ENCODE results near the gene DCAF15. TPM values are rescaled to one million over a fixed set of nuclear protein-coding genes. Genes with fewer than 3 reads are reported as not detected.

The DCAF15 gene
- total and polyA plus RNA-seq, 2 experiments from 2014 or later = 39.5 to 81.3 TPM

GRCh38 chr19:13957051-13957450 is 4.7 kb downstream of the DCAF15 start (continued):
- TF ChIP-seq, protein P1, sequence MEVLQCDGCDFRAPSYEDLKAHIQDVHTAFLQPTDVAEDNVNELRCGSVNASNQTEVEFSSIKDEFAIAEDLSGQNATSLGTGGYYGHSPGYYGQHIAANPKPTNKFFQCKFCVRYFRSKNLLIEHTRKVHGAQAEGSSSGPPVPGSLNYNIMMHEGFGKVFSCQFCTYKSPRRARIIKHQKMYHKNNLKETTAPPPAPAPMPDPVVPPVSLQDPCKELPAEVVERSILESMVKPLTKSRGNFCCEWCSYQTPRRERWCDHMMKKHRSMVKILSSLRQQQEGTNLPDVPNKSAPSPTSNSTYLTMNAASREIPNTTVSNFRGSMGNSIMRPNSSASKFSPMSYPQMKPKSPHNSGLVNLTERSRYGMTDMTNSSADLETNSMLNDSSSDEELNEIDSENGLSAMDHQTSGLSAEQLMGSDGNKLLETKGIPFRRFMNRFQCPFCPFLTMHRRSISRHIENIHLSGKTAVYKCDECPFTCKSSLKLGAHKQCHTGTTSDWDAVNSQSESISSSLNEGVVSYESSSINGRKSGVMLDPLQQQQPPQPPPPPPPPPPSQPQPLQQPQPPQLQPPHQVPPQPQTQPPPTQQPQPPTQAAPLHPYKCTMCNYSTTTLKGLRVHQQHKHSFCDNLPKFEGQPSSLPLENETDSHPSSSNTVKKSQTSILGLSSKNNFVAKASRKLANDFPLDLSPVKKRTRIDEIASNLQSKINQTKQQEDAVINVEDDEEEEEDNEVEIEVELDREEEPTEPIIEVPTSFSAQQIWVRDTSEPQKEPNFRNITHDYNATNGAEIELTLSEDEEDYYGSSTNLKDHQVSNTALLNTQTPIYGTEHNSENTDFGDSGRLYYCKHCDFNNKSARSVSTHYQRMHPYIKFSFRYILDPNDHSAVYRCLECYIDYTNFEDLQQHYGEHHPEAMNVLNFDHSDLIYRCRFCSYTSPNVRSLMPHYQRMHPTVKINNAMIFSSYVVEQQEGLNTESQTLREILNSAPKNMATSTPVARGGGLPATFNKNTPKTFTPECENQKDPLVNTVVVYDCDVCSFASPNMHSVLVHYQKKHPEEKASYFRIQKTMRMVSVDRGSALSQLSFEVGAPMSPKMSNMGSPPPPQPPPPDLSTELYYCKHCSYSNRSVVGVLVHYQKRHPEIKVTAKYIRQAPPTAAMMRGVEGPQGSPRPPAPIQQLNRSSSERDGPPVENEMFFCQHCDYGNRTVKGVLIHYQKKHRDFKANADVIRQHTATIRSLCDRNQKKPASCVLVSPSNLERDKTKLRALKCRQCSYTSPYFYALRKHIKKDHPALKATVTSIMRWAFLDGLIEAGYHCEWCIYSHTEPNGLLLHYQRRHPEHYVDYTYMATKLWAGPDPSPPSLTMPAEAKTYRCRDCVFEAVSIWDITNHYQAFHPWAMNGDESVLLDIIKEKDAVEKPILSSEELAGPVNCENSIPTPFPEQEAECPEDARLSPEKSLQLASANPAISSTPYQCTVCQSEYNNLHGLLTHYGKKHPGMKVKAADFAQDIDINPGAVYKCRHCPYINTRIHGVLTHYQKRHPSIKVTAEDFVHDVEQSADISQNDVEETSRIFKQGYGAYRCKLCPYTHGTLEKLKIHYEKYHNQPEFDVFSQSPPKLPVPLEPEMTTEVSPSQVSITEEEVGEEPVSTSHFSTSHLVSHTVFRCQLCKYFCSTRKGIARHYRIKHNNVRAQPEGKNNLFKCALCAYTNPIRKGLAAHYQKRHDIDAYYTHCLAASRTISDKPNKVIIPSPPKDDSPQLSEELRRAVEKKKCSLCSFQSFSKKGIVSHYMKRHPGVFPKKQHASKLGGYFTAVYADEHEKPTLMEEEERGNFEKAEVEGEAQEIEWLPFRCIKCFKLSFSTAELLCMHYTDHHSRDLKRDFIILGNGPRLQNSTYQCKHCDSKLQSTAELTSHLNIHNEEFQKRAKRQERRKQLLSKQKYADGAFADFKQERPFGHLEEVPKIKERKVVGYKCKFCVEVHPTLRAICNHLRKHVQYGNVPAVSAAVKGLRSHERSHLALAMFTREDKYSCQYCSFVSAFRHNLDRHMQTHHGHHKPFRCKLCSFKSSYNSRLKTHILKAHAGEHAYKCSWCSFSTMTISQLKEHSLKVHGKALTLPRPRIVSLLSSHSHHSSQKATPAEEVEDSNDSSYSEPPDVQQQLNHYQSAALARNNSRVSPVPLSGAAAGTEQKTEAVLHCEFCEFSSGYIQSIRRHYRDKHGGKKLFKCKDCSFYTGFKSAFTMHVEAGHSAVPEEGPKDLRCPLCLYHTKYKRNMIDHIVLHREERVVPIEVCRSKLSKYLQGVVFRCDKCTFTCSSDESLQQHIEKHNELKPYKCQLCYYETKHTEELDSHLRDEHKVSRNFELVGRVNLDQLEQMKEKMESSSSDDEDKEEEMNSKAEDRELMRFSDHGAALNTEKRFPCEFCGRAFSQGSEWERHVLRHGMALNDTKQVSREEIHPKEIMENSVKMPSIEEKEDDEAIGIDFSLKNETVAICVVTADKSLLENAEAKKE (CRISPR knock-in tag; IDR thresholded peaks at IDR 0.05) = no peak
- TF ChIP-seq, protein P2, sequence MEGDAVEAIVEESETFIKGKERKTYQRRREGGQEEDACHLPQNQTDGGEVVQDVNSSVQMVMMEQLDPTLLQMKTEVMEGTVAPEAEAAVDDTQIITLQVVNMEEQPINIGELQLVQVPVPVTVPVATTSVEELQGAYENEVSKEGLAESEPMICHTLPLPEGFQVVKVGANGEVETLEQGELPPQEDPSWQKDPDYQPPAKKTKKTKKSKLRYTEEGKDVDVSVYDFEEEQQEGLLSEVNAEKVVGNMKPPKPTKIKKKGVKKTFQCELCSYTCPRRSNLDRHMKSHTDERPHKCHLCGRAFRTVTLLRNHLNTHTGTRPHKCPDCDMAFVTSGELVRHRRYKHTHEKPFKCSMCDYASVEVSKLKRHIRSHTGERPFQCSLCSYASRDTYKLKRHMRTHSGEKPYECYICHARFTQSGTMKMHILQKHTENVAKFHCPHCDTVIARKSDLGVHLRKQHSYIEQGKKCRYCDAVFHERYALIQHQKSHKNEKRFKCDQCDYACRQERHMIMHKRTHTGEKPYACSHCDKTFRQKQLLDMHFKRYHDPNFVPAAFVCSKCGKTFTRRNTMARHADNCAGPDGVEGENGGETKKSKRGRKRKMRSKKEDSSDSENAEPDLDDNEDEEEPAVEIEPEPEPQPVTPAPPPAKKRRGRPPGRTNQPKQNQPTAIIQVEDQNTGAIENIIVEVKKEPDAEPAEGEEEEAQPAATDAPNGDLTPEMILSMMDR (conservative IDR thresholded peaks at IDR 0.05; ENCODE audit: low read depth in 2 of 2) = no peak
- TF ChIP-seq EZH2phosphoT487 (IDR thresholded peaks at IDR 0.05; ENCODE audit: unreplicated experiment) (no peak), ZNF114 (CRISPR knock-in tag; IDR thresholded peaks at IDR 0.05) (no peak)

DNA sequence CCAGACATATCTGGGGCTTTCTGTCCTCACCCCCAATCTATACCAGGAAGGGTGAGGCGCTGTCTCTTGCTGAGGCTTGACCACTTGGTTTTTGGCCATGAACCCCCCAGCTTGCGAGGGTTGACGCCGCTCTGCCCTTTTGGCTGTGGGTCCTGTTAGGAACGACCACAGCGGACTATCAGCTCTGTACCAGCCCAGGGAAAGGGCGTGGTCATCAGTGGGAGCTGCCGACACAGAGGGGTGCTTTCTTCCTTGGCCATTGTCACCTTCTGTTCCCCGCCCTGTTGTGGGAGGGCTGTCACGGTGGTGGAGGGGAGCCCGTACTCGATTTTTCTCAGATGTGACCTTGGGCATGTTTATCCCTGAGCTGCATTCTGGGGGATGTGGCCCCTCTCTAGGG is 5.7 kb downstream of the DCAF15 start:
- H4K20me1 ChIP-seq (replicated peaks; ENCODE audit: insufficient read depth) = peaks cover 17% of the 10 kb centered on the region
- TF ChIP-seq ZNF114 (CRISPR knock-in tag; IDR thresholded peaks at IDR 0.05) = no peak
- TF ChIP-seq, protein P3, sequence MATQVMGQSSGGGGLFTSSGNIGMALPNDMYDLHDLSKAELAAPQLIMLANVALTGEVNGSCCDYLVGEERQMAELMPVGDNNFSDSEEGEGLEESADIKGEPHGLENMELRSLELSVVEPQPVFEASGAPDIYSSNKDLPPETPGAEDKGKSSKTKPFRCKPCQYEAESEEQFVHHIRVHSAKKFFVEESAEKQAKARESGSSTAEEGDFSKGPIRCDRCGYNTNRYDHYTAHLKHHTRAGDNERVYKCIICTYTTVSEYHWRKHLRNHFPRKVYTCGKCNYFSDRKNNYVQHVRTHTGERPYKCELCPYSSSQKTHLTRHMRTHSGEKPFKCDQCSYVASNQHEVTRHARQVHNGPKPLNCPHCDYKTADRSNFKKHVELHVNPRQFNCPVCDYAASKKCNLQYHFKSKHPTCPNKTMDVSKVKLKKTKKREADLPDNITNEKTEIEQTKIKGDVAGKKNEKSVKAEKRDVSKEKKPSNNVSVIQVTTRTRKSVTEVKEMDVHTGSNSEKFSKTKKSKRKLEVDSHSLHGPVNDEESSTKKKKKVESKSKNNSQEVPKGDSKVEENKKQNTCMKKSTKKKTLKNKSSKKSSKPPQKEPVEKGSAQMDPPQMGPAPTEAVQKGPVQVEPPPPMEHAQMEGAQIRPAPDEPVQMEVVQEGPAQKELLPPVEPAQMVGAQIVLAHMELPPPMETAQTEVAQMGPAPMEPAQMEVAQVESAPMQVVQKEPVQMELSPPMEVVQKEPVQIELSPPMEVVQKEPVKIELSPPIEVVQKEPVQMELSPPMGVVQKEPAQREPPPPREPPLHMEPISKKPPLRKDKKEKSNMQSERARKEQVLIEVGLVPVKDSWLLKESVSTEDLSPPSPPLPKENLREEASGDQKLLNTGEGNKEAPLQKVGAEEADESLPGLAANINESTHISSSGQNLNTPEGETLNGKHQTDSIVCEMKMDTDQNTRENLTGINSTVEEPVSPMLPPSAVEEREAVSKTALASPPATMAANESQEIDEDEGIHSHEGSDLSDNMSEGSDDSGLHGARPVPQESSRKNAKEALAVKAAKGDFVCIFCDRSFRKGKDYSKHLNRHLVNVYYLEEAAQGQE (IDR thresholded peaks at IDR 0.05; ENCODE audit: unreplicated experiment) = no peak
- TF ChIP-seq ETS1 (IDR thresholded peaks at IDR 0.05) = no peak

More for the DNA sequence above, 5.7 kb downstream of the DCAF15 start:
- ATAC-seq (no peak), DNase-seq (ENCODE audit: low spot score) (no peak)
- peaks cover 14% of the 10 kb centered on the region for H3K79me2 ChIP-seq (replicated peaks; ENCODE audit: insufficient read depth)
- H3K27ac ChIP-seq (ENCODE audit: low read depth) = peak overlapping the region; percentile 32; the same call in 1 of the 2 replicates
- Mint-ChIP-seq H3K27me3 (ENCODE audit: insufficient read depth, low read depth, poor library complexity) (peaks cover 10% of the 10 kb centered on the region), H3K36me3 (ENCODE audit: low read depth) (peaks cover 53% of the 10 kb centered on the region), H3K4me3 (no peak overlapping the region), H3K4me1 (peaks cover 13% of the 10 kb centered on the region), H3K9me3 (no peaks in the 10 kb centered on the region), H3K27ac (peak overlapping the region; percentile 10; the same call in 1 of the 2 replicates)
- H3K4me3 ChIP-seq = no peak overlapping the region
- no peak overlapping the region for H2AFZ ChIP-seq
- H3K9me2 ChIP-seq (ENCODE audit: insufficient read depth) = no peaks in the 10 kb centered on the region
- H3K36me3 ChIP-seq (ENCODE audit: insufficient read depth) = peaks cover 13% of the 10 kb centered on the region; the same call in 1 of the 2 replicates
- H3F3A ChIP-seq (replicated peaks; ENCODE audit: low read depth) = 0 out of 2 replicates have a peak, but pooled peaks cover 5% of the 10 kb centered on the region
- no peaks in the 10 kb centered on the region for H3K27me3 ChIP-seq (ENCODE audit: insufficient read depth)
- no peak overlapping the region for H3K4me2 ChIP-seq
- peaks cover 7% of the 10 kb centered on the region; the same call in 1 of the 2 replicates for H3K4me1 ChIP-seq (ENCODE audit: insufficient read depth)

Data from GM23338 (cell line).